Esophagus mucosa (tissue), 1 donor: Measurements from ENCODE around the gene DCHS2. TPM values are rescaled to one million over a fixed set of nuclear protein-coding genes. Genes with fewer than 3 reads are reported as not detected.

Source experiments
- ATAC-seq: fragments of 200-7000 bp; cut with Tn5 transposase; one replicate; pipeline ENCODE4 v1.9.1; 2020
- total RNA-seq: library from RNA; stranded (reverse); gene quantifications from one replicate; pipeline ENCODE4 v1.2.4, GENCODE V29; 2023
- donor health status: DM: yes; HTN: yes; CAD: no.

Gene DCHS2, protein sequence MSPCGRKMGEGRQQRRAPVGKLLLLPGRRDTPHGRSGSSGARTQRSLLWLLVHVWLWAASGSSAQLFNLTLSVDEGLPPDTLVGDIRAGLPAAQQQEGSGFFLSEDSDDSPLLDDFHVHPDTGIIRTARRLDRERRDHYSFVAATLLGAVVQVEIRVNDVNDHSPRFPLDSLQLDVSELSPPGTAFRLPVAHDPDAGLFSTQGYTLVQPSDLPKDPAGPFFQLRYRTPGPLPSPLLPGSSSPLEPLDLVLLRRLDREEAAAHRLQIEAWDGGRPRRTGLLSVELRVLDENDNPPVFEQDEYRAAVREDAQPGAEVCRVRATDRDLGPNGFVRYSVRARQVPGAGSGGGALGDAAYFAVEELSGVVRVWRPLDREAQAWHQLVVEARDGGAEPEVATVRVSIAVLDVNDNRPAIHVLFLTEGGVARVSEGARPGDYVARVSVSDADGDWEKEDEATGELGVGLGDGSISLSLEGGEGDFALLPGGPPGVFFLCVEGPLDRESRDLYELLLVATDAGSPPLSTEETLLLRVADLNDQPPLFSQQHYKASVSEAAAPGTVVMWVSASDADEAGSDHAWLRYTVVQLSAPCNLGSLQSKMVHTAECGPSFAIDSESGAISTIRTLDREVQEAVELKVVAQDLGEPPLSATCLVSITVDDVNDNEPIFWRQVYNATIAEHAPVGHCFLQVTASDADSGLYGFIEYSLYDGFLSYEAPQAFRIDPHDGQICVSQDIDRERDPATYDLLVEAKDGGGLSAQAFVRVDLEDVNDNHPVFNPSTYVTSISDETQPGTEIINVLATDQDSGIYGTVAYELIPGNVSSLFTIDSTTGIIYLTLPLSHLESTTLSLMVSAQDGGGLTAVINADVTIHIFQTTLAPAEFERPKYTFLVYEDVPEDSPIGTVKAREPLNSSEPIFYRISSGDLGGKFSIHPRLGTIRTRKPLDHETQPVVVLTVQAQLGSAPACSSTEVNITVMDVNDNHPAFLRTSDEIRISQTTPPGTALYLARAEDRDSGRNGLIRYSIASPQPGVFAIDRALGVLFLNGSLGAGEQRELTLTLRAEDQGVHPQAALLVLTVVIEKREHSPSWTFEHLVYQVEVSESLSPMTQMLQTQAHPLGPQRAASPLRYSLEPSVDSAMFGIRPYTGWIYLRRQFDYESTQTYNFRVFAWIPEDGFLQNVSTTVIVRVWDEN (N-terminal part only)
- total RNA-seq = 0.48 TPM

DNA sequence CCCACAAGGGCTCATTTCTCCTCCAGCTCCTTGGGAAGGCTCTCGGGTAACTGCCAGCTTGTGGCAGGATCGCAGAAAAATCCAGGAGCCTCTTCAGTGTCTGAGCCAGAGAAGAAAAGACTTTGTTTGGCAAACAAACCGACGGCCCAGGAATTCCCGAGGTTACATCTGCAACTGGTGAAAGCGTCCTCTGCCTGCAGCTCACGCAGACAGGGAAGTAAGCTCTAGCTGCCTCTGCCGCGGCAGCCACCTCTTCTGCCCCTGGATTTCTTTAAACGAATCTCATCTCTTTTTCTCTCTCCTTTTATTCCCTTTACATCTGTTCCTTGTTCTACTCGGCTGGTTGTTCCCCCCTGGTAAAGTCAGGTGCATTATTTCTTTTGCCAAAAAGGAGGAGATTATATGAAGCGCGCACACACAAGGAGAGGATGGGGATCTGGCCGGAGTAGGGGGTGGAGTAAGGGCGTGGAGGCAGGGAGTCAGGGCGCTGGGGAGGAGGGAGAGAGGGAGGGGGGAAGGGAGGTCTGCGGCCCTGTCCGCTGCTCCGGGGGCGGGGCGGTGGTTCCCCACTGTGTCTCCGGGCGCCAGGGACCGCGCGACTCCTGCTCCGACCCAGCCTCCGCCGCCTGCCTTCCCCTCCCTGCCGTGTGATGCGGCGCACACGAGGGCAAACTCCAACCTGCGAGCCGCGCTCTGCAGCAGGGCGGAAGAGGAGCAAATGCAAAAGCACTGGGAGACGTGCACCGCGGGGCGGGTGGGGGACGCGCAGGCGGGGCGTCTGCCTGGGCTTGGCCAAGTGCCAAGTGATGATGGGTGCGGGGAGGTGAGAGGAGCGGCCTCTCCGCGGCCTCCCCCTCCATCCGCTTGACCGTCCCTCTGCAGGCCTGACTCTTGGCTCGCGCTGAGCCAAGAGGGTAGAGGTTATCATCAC lies at the start of gene DCHS2:
DCHS2 (minus strand) TSS at position 459 of the 931 bp plus-strand sequence; CDS start at position 15, 444 bp downstream.
- ATAC-seq = peak; percentile 57

DNA sequence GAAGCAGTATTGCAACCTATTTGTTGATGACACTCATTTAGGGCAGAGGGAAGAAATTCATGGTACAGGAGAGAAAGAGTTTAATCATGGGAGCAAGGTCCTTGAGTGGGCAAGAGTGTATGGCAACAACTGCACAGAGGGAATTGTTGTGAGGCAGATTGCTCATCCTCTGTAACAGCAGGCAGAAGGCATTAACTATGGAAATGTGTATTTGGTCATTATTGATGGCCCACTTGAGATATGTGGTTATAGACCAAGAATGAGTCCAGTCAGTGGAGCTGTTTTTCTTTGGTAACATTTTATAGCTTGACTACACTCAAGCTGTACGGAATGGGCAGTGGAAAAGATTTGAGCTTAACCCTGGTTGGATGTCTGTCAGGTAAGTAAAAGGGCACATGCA lies 42.7 kb upstream of the DCHS2 start:
- no peak for ATAC-seq

DNA sequence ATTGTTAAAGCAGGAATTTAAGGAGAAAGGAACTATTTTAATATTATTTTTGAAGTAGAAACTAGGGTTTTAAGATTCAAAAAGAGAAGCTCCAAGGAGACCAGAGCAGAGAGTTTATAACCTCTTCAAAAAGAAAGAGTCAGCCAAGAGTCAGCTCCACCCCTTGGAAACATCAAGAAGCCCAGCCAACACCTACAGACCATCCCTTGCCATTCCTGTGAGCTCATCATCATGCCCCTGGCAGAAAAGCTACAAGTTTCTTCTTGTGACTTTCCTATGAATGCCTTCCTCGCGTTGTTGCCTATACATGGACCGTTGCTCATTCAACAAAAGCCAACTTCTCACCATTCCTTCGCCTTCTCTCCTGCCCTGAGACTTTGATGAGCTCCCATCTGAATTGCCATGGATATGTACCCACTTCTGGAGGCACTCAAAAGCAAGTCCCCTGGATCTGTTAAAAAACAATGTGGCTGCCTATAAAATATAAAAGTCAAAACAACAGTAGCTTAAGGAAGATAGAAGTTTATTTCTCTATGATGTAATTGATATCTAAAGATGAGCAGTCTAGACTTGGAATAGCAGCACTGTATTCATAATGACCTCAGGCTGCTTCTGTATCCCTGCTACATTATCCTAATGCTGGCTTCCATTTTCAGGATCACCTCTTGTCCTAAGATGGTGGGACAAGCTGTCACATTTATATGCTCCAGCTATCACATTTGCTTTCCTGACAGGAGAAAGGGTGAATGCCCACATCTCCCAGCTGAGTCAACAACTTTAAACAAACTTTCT lies 38.3 kb upstream of the DCHS2 start:
- peak; percentile 97 for ATAC-seq

DNA sequence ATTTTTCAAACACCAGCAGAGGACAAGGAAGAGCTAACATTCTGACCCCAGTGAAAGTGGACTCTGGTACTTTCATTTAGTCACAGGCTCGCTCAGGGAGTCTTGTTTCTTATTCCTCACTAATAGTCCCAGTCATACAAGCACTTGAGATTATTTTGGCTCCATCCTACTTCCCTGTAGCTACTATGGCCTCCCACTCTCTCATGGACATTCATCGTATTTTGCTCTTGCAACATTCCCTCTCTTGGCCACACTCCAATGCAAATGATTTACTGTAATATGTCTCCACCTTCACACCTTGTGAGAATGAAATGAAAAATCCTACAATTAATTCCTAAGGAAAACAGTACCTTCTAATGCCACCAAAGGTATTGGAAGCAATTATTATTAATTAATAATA lies 37.3 kb upstream of the DCHS2 start:
- ATAC-seq = peak; percentile 87

DNA sequence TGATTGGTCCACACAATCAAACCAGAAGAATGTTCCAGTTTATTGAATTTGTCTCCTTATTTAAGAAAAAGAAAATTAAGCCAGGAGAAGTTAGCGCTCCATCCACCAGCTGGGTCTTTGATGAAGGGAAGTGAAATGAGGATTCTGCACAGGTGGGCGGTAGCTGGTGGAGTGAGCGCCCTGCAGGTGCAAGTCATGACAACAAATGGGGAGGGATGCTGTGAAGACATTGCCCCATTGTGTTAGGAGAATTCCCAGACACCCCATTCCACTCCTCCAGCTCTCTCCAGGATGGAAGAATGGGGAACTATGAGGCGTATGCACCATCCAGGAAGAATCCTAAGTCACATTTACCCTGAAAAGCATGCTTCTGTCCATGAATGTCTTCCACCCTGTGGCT lies 35.7 kb upstream of the DCHS2 start:
- no peak for ATAC-seq

DNA sequence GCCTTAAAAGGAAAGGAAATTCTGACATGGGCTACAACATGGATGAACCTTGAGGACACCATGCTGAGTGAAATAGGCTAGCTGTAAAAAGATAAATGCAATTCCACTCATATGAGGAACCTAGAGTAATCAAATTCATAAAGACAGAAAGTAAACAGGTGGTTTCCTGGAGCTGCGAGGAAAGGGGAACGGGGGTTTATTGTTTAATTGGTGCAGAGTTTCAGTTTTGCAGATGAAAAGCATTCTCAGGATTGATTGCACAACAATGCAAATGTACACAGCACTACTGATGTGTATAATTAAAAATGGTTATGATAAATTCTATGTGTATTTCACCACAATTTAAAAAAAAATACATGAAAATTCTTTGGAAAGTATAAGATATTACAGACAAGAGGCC lies 34.6 kb upstream of the DCHS2 start:
- no peak for ATAC-seq

DNA sequence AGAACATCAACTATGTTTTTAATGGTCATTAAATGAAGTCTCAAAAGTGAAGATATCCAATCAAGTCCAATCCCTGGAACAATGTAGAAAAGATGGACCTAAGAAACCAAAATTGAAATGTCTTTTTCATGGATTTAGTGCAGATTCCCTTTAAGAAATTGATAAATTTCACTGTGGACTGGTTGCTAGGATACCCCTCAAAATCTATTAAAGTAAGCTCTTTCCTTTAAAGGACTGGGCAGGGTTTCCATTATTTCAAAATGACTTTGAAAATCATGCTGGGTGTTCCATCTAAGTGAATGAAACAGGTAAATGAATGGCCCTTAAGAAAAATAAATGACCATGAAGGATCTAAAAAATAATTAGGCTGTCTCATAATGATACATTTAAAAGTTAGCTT lies 30.0 kb upstream of the DCHS2 start:
- ATAC-seq = no peak

DNA sequence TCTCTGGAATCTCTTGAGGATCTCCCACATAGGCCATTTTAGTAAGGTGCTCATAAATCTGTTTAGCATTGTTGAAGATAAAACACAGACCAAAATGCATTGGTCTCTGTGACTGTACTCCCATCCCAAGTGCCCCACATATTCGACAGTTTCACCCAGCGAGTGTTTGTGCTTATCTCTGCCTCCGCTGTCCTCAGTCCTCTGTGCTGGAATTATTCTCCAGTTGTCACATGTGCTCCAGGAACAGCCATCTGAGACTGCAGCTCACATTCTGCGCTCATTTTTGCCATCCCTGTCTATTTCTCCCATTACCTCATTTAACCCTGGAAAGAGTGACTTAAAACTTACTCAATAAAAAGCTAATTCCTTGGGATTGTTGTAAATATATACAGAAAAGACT lies 27.6 kb upstream of the DCHS2 start:
- no peak for ATAC-seq

DNA sequence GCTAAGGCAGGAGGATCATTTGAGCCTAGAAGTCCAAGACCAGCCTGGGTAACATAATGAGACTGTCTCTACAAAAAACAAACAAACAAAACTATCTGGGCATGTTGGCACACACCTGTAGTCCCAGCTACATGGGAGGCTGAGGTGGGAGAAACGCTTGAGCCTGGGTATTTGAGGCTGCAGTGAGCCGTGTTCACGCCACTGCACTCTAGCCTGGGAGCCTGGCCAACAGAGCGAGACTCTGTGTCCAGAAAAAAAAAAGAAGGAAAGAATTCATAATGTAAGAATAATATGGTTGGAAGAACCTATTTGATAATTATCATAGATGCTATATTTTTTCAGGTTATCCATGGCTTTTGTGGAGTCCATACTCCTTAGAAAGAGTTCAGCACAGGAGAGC lies 26.0 kb upstream of the DCHS2 start:
- ATAC-seq = no peak

DNA sequence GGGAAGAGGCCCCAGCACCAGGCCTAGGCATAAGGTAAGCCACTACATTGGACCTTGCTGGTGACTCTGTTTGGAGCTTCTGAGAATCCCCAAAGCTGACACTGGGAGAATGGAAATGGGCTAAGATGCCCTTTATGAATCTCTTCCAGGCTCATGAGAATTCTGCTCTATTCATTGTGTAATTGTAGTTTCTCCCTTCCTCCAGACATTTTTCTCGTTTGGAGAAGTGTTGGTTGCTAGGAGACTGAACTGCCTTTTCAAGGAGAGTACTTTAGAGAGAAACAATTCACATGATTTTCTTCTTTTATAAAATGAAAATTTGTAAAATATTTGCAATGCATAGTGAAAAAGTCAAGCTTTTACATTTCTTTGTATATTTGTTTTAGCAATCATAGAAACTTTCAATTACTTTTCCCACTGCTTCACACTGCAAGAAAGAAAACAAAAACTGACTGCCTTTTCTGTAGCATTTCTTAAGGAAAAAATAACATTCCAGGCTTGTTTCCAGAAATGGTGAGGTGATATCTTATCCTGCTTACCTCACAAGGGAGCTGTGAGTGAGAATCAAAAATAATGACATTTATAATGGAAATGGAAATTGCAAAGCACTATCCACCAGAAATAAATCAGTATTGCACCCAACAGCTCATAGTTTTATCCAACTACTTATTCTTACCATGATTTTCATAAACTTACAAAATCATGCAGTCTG lies 24.9 kb upstream of the DCHS2 start:
- ATAC-seq = no peak

DNA sequence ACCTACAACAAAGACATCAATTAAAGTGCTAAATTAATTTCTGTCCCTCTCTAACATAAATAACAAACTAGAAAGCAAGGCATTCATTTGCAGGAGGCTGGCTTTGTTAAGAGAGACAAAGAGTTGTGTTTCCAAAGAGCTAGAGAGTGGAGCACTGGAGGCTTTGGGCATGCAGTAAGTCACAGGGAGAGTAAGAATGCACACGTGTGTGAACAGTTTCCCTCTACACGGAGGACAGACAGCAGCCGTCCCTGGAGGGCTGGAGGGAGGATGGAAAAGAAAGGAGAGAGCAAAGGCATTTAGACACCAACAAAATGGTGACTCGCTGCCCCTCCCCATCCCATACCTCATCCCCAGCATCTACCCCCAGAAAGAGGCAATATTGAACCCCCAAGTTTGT lies 20.4 kb upstream of the DCHS2 start:
- ATAC-seq = no peak

DNA sequence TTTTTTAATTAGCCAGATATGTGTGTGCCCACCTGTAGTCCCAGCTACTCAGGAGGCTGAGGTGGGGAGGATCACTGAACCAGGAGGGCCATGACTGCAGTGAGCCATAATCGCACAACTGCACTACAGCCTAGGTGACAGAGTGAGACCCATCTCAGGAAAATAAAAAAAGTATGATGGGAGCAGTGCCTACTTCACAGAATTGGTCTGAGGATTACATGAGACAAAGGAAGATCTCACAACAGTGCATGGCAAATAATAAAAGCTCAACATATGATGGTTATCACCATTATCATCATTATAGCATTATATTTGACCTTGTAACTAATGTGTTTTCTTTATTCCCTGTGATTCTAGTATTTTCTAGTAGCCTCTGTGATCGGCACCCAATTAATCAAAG lies 19.9 kb upstream of the DCHS2 start:
- ATAC-seq = no peak

DNA sequence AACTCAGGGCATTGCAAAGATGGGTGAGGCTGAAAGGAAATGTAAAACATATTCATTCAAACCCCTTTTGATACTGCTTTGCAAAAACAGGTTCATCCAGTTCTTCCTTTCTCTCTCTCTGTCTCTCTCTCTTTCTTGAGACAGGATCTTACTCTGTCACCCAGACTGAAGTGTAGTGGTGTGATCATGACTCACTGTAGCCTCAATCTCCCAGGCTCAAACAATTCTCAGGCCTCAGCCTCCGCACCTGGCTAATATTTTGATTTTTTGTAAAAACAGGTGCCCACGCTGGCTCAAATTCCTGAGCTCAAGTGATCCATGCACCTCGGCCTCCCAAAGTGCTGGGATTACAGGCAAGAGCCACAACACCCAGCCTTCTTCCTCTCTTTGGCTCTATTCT lies 15.6 kb upstream of the DCHS2 start:
- peak; percentile 99 for ATAC-seq

DNA sequence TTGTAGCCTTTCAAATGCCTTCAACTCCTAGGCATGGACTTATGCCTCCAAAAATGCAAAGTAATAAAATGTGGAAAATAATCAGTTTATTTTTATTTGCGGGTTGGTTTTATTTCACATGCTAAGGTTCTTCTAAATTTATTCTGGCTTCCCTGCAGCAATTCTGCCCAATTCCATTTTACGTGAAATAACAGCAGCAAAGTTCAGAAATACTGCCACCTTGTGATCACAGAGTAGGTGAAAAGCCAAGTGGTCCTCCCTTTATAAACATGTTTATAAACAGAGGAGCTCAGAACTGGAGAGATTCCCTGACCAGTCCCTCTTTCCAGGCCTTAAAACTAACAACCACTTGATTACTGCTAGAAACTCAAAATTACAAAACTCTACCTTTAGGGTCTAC lies 14.7 kb upstream of the DCHS2 start:
- no peak for ATAC-seq

DNA sequence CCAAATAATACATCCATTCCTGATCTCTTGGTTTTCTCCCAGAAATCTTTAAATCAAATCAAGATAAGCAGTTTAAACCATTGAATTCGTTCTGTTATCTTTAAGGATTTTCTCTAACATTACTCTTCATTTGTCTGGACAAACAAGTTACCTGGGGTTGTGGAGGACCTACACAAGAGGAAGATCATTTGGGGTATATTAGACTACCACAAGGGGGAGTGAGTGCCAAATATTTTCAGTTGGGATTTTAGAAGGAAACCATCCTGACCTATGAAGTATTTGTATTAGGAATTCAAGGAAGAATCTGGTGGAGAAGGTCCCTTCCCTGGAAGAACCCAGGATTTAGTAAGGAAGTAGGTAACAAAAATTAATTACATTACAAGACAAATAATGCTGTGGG lies 12.0 kb upstream of the DCHS2 start:
- no peak for ATAC-seq

DNA sequence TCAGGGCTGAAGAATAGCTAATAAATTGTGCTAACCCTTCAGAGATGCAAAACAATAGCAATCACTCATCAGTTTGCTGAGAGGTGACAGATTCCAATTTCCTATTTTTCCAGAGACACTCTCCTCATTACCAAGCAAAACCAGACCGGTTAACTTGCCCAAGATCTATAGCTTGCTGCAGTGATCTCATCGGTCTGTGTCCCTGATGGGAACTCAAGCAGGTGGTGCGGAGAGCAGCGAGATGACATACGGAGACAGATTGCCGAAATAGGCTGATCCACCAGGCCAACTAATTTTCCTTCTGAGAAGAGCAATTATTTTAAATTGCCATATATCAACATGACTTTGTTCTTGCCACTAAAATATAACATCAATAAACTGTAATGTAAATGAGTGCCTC lies 10.5 kb upstream of the DCHS2 start:
- ATAC-seq = no peak

DNA sequence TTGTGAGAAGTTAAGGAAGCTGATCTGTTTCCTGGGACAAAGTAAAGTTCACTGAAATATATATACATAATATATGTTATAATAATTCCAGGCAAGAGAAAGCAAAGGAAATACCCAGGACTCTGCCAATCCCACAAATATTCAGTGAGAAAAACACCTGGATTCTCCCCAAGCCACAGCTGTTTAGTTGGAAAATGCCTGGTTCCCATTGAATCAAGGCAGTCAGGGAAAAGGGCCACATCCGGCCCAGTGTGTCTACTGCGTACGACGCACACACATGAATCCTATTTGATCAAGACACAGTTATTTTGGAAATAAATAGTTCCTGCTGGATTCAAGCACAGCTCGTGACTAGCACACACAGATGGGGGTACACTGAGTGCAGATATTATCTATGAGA lies 6.3 kb upstream of the DCHS2 start:
- no peak for ATAC-seq

DNA sequence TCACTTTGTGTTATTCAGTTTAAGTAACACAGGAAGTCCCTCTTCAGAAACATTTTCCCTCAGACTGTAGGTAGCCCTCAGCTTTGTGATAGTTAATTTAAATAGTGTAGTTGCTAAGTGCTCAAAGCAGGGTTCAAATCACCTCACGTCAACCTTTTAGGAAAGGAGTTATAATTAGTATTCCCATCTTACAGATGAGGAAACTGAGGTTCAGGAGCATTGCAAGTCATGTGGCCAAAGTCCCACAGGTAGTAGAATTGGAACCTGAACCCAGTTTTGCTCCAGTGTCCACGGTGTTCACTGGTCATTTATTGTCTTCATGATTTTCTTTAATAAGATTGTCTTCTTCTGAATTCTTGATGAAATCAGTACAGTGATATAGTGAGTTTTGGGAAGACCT lies 4.3 kb upstream of the DCHS2 start:
- ATAC-seq = no peak

DNA sequence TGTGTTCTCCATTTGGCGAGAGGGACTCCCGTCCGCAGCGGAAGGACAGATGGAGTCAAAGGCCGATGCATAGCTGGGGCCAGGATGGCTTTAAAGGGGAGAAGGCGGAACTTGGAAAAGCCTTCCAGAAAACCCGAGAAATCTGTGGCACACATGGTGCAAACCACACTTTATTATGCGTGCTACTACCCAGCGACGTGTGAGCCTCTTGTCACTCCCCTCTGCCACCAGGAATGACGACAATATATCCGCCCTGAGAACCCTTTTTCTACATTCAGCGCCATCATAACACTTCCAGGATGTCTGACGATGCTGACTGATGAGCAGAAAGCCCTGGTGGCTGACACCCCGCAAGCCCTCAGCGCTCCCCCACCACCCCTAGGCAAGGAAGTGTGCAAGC lies 689 bp upstream of the DCHS2 start:
- ATAC-seq = no peak

DNA sequence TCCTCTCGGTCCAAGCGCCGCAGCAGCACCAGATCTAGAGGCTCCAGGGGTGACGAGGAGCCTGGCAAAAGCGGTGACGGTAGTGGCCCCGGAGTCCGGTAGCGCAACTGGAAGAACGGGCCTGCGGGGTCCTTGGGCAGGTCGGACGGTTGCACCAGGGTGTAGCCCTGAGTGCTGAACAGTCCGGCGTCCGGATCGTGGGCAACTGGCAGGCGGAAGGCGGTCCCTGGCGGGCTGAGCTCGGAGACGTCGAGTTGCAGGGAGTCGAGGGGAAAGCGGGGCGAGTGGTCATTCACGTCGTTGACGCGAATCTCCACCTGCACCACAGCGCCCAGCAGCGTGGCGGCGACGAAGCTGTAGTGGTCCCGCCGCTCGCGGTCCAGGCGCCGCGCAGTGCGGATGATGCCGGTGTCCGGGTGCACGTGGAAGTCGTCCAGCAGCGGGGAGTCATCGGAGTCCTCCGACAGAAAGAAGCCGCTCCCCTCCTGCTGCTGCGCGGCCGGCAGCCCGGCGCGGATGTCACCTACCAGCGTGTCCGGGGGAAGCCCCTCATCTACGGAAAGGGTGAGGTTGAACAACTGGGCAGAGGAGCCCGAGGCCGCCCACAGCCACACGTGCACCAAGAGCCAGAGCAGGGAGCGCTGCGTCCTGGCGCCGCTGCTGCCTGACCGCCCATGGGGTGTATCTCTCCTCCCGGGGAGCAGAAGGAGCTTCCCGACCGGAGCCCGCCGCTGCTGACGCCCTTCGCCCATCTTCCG lies 837 bp downstream of the DCHS2 start:
- ATAC-seq = peak; percentile 53
